Nephron progenitor cell (in vitro differentiated cells): Measurements from ENCODE around the gene CPVL.

Experiments used
- DNase-seq: peaks from one replicate; pipeline ENCODE4 v3.0.0; 2021
- H3K27ac Mint-ChIP-seq: 2 replicates; pipeline ENCODE4 v1.8.0; 2021; ENCODE audit warnings: mild to moderate bottlenecking, moderate library complexity, mixed read lengths
- H3K27me3 Mint-ChIP-seq: 2 replicates; pipeline ENCODE4 v1.8.0; 2021; ENCODE audit warnings: mild to moderate bottlenecking, low read depth, mixed read lengths; ENCODE audit not compliant: poor library complexity
- H3K36me3 Mint-ChIP-seq: 2 replicates; pipeline ENCODE4 v1.8.0; 2021; ENCODE audit warnings: low read depth, mixed read lengths
- H3K4me1 Mint-ChIP-seq: 2 replicates; pipeline ENCODE4 v1.8.0; 2021; ENCODE audit warnings: mixed read lengths
- H3K4me3 Mint-ChIP-seq: 2 replicates; pipeline ENCODE4 v1.8.0; 2021; ENCODE audit warnings: mild to moderate bottlenecking, moderate library complexity, mixed read lengths
- H3K9me3 Mint-ChIP-seq: 2 replicates; pipeline ENCODE4 v1.8.0; 2021; ENCODE audit warnings: mild to moderate bottlenecking, moderate library complexity, mixed read lengths
- TF ChIP-seq, protein P1 (sequence below): fragments of 200-600 bp; sonication (generic); IDR thresholded peaks from 2 replicates; pipeline ENCODE4 v1.5.0; 2021; ENCODE audit warnings: antibody characterized with exemption

Gene CPVL

DNA sequence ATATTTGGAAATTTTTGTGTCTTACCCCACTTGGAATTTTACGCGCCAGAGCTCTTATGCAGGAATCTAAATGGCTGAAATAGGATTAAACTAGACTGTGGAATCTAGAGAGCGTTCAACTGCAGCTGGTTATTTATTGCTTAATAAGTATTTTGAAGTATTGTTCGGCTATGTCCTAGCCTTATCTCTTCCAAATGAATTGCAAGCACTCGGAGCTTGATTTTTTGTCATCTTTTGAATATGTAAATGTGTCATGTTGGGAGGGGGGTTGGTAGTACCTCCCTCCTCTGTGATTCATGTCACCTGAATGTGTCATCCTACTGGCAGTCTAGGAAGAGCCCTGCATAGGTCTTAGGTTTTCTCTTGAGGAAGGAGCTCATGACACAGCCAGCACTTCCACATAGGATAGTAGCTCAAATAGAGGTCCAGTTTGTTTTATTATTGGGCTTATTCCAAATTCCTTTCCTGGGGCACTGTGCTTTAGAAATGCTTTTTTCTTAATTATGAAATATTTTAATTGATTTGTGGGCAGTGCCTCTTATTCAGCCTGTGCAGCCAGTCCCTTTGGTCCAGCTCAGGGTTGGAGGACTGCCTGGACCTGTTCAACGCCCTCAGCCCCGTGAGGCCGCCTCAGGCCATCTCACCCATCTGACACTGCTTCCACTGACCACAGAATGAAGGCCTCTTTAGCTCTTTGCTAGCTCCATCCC, 165.7 kb downstream of the CPVL start:
- TF ChIP-seq, protein P1, sequence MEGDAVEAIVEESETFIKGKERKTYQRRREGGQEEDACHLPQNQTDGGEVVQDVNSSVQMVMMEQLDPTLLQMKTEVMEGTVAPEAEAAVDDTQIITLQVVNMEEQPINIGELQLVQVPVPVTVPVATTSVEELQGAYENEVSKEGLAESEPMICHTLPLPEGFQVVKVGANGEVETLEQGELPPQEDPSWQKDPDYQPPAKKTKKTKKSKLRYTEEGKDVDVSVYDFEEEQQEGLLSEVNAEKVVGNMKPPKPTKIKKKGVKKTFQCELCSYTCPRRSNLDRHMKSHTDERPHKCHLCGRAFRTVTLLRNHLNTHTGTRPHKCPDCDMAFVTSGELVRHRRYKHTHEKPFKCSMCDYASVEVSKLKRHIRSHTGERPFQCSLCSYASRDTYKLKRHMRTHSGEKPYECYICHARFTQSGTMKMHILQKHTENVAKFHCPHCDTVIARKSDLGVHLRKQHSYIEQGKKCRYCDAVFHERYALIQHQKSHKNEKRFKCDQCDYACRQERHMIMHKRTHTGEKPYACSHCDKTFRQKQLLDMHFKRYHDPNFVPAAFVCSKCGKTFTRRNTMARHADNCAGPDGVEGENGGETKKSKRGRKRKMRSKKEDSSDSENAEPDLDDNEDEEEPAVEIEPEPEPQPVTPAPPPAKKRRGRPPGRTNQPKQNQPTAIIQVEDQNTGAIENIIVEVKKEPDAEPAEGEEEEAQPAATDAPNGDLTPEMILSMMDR = no peak
- DNase-seq = no peak
- H3K4me1 Mint-ChIP-seq = peaks cover 56% of the 10 kb centered on the region

DNA sequence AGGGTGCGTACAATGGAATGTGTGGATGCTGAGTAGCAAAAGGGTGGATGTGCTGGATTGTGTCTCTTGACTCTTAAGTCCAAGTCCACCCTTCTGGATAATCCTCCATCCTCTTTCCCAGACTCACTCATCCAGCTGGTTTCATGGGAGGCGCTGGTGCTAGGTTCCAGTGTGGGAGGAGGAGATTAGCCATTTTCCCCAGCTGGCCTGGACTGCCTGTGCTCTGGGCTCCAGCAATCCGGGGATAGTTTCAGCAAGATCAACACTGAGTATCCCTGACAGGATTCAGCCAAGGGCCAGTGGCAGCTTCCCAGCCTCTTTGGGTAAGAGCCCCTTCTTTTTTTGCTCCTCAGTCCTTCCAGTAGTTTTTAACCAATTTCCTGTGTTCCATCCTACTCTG, 166.6 kb downstream of the CPVL start:
- DNase-seq = no peak
- TF ChIP-seq, protein P1 = no peak
- Mint-ChIP-seq H3K4me3 (no peak overlapping the region), H3K27me3 (no peaks in the 10 kb centered on the region), H3K9me3 (peaks cover 4% of the 10 kb centered on the region), H3K4me1 (peaks cover 47% of the 10 kb centered on the region), H3K36me3 (peaks cover 9% of the 10 kb centered on the region), H3K27ac (no peak overlapping the region)

More for the DNA sequence above, 165.7 kb downstream of the CPVL start:
- Mint-ChIP-seq H3K4me3 (no peak overlapping the region), H3K27me3 (no peaks in the 10 kb centered on the region), H3K36me3 (peaks cover 5% of the 10 kb centered on the region), H3K9me3 (no peaks in the 10 kb centered on the region), H3K27ac (no peak overlapping the region)

DNA sequence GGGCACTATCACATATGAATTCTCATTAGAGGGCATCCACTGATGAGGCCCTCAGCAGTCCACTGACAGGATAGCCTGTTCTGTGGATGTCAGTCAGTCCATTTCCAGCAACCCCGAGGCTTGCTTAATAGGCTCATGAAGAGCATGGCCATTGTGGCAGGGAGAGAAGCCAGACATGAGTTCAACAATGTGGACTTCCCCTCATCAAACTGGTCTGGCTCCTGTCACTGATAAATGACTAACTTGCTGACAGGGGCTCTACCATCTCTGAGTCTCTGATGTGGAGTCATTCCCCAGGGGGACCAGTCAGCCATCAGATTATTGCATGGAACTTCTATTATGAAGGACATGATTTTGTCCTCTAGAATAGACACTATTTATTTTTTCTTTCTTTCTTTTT, 168.5 kb downstream of the CPVL start:
- DNase-seq = no peak
- Mint-ChIP-seq H3K4me1 (peaks cover 32% of the 10 kb centered on the region), H3K27me3 (no peaks in the 10 kb centered on the region), H3K36me3 (peaks cover 20% of the 10 kb centered on the region), H3K9me3 (peaks cover 17% of the 10 kb centered on the region), H3K27ac (no peak overlapping the region), H3K4me3 (no peak overlapping the region)
- TF ChIP-seq, protein P1 = no peak

DNA sequence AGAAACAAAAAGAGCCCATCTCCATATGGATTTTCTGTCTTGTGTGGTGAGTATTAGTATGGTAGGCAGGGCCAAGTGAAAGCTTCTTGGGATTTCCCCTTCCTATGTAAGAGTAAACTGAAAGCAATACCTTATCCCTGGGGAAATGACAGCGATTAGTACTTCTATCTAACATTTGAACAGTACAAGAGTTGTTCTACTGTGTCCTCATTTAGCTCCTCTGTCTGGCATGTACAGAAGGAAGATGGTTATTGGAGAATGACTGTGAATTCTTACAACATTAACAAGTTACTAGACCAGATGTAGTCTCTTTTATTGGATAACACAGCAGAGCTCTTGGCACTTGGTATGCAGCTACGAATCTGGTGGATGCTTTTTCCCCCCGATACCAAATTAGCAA, 170.3 kb downstream of the CPVL start:
- peaks cover 27% of the 10 kb centered on the region for H3K36me3 Mint-ChIP-seq
- no peak overlapping the region for H3K4me3 Mint-ChIP-seq
- H3K27ac Mint-ChIP-seq = no peak overlapping the region
- TF ChIP-seq, protein P1 = no peak
- peaks cover 29% of the 10 kb centered on the region for H3K9me3 Mint-ChIP-seq
- peaks cover 4% of the 10 kb centered on the region for H3K27me3 Mint-ChIP-seq
- H3K4me1 Mint-ChIP-seq = peaks cover 24% of the 10 kb centered on the region
- DNase-seq = no peak

DNA sequence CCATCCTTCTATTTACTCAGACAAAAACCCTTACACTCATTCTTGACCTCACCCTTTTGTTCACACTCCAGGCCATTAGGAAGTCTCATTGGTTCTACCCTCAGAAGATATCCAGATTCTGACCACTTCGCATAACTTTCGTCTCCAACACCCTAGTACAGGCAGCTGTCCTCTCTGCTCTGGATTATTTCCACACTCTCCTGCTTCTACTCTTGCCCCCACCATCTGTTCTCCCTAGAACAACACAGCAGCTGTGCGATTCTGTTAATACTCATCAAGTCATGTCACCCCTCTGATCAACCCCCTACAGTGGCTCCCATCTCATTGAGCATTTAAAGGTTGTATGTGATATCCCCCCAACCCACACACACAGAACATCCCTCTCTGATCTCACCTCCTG, 172.7 kb downstream of the CPVL start:
- TF ChIP-seq, protein P1 = no peak
- Mint-ChIP-seq H3K4me1 (no peaks in the 10 kb centered on the region), H3K9me3 (peaks cover 42% of the 10 kb centered on the region), H3K4me3 (no peak overlapping the region), H3K36me3 (peaks cover 27% of the 10 kb centered on the region), H3K27me3 (peaks cover 4% of the 10 kb centered on the region), H3K27ac (no peak overlapping the region)
- DNase-seq = no peak

DNA sequence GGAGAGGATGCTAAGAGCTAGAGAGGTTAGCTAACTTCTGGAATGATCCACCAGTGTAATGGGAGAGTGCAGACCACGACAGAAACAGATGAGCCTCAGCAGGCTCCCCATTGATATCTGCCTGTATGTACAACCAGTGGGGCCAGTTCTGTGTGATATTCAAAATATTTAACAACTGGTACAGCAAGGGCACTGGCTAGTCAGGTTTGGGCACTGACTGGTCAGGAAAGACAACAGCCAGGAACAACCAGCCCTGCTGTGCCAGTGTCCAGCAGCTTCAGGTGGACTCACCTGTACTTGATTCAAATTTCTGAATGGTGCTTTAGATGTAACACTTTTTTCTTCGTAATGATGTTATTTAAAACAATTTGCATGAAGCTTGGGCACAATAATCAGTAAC, 182.3 kb downstream of the CPVL start:
- H3K27ac Mint-ChIP-seq = no peak overlapping the region
- H3K27me3 Mint-ChIP-seq = peaks cover 5% of the 10 kb centered on the region
- TF ChIP-seq, protein P1 = no peak
- peaks cover 3% of the 10 kb centered on the region for H3K9me3 Mint-ChIP-seq
- H3K36me3 Mint-ChIP-seq = peaks cover 5% of the 10 kb centered on the region
- H3K4me3 Mint-ChIP-seq = no peak overlapping the region
- DNase-seq = no peak
- peaks cover 21% of the 10 kb centered on the region for H3K4me1 Mint-ChIP-seq
